GM18870 (cell line): ENCODE measurements around the gene UBALD1.

Experiments
- ATAC-seq: cut with Tn5 transposase; IDR thresholded peaks from one replicate; pipeline ENCODE4 v1.9.1; 2021; ENCODE audit warnings: moderate library complexity; ENCODE audit not compliant: unreplicated experiment

Gene UBALD1

DNA sequence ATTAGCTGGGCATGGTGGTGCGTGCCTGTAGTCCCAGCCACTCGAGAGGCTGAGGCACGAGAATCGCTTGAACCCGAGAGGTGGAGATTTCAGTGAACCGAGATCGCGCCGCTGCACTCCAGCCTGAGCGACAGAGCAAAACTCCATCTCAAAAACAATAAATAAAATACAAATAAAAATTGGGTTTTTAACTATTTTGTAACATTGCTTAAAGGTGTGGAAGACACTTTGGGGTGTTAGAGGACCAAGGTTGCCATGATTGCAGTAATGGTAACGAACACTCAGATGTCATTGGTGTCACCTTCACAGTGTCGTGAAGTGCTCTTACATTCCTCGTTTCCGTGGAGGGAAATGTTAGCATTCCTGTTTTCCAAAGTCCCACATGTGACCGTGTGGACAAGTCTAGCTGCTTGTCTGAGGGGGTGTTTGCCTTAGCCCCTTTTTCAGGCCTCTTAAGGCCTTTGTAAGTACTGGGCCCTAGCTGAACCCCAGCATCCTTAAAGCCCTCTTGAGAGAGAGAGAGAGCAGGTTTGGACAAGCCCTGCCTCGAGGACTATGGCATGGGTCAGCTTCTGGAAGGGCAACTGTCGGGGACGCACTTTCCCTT lies 49.9 kb downstream of the UBALD1 start:
- no peak for ATAC-seq

GRCh38 chr16:4561596-4561995 lies 53.1 kb downstream of the UBALD1 start:
- ATAC-seq: no peak
